Fibroblast of lung (primary cell): ENCODE data around the gene ABITRAM.

Experiments used
- EZH2 ChIP-seq: IDR thresholded peaks from 2 replicates; pipeline ENCODE4 v1.5.1; 2012; ENCODE audit warnings: low read length, control low read depth, mild to moderate bottlenecking; ENCODE audit errors: missing control alignments
- TF ChIP-seq, protein P1 (sequence below), 2 donors: IDR thresholded peaks in 1 of 2; conservative IDR thresholded peaks in 1 of 2; 1 replicate in 1 of 2; 2 replicates in 1 of 2; pipeline ENCODE4 v1.5.1; 2011 to 2012; ENCODE audit warnings: low read length in 2 of 2, control low read depth in 1 of 2, inconsistent platforms in 1 of 2, low read depth in 1 of 2, mild to moderate bottlenecking in 1 of 2

DNA sequence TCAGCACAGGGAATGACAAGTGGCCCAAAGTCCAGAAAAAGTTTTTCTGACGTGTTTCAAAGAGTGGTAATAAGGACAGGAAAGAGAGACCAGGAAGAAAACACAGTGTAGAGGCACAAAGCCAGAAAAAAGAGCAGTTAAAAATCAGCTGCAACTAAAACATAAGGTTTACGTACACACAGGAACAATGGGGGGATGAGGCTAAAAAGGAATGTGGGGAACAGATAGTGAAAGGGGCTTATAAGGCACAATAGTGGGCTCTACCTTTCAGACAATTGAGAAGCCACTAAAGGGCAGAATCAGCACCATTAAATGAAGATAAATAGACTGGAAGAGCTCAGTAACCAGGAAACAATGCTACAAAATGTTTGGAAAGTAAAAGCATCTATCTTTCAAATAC, 5.8 kb upstream of the ABITRAM start:
- TF ChIP-seq, protein P1, sequence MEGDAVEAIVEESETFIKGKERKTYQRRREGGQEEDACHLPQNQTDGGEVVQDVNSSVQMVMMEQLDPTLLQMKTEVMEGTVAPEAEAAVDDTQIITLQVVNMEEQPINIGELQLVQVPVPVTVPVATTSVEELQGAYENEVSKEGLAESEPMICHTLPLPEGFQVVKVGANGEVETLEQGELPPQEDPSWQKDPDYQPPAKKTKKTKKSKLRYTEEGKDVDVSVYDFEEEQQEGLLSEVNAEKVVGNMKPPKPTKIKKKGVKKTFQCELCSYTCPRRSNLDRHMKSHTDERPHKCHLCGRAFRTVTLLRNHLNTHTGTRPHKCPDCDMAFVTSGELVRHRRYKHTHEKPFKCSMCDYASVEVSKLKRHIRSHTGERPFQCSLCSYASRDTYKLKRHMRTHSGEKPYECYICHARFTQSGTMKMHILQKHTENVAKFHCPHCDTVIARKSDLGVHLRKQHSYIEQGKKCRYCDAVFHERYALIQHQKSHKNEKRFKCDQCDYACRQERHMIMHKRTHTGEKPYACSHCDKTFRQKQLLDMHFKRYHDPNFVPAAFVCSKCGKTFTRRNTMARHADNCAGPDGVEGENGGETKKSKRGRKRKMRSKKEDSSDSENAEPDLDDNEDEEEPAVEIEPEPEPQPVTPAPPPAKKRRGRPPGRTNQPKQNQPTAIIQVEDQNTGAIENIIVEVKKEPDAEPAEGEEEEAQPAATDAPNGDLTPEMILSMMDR (conservative IDR thresholded peaks at IDR 0.05 in 1 of 2, IDR thresholded peaks at IDR 0.05 in 1 of 2; ENCODE audit: low read depth in 1 of 2, low read length in 2 of 2) = no peak
- no peak for TF ChIP-seq EZH2
